ENCODE measurements around the gene DNAI1. TPM values are rescaled to one million over a fixed set of nuclear protein-coding genes. Genes with fewer than 3 reads are reported as not detected.

DNAI1 gene
- total and polyA plus RNA-seq, 2 of the 4 experiments (the other 2 are of a cell fraction) = not detected

DNA sequence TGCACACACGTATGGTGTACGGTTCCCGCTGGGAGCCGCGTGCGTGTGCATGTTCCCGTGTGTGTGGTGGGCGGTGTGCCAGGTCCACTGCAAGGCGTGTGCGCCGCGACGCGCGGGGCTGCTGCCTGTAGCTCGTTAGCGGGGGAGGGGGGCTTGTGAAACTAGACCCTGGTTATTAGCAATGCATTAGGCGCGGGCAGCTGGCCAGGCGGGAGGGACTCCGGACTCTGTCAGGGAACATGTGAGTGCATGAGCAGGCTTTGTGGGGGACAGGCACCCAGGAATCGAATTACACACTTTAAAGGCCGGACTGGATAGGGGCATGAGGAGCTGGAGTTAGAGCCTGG, 96.4 kb downstream of the DNAI1 start:
- in situ Hi-C loops (cut with MboI; ENCODE audit: low sequenced_read_pairs) = no loop called here
- 17% methylated on average over 17 of the region's 23 CpGs; no CpG with 5 or more reads in 1 of the 2 experiments for whole genome bisulfite sequencing, 2 experiments (ENCODE audit: extremely low coverage in 2 of 2, insufficient read length in 1 of 2)

More for the DNA sequence above, 96.4 kb downstream of the DNAI1 start:
- no peak overlapping the region for H2AK5ac ChIP-seq (ENCODE audit: low read depth, low read length)
- H3K9ac ChIP-seq (ENCODE audit: low read depth, low read length) = no peak overlapping the region
- no peak overlapping the region for H2BK5ac ChIP-seq (ENCODE audit: low read depth, low read length, poor library complexity, severe bottlenecking)
- H3K14ac ChIP-seq (replicated peaks; ENCODE audit: low read depth, low read length) = no peak overlapping the region
- DNase-seq (no peak), ATAC-seq (ENCODE audit: low read depth) (no peak)
- H4K91ac ChIP-seq (ENCODE audit: insufficient read depth, low read depth, low read length) = no peak overlapping the region
- H3K27ac ChIP-seq (ENCODE audit: insufficient read depth, low read length) = no peak overlapping the region
- no peak overlapping the region for H3K23ac ChIP-seq (ENCODE audit: low read depth, low read length)
- no peaks in the 10 kb centered on the region for H3K9me1 ChIP-seq (ENCODE audit: insufficient read depth, low read length)
- H2AFZ ChIP-seq (replicated peaks; ENCODE audit: low read length, poor library complexity) = no peak overlapping the region
- BruUV-seq (replicated peaks) = no TSS peak
- TF ChIP-seq, protein P1, sequence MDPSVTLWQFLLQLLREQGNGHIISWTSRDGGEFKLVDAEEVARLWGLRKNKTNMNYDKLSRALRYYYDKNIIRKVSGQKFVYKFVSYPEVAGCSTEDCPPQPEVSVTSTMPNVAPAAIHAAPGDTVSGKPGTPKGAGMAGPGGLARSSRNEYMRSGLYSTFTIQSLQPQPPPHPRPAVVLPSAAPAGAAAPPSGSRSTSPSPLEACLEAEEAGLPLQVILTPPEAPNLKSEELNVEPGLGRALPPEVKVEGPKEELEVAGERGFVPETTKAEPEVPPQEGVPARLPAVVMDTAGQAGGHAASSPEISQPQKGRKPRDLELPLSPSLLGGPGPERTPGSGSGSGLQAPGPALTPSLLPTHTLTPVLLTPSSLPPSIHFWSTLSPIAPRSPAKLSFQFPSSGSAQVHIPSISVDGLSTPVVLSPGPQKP (IDR thresholded peaks at IDR 0.05; ENCODE audit: borderline replicate concordance, low read depth, low read length) = no peak
- TF ChIP-seq NFE2L2 (IDR thresholded peaks at IDR 0.05; ENCODE audit: low read depth, low read length) = no peak
- TF ChIP-seq RCOR1 (IDR thresholded peaks at IDR 0.05; ENCODE audit: insufficient replicate concordance, low read length) = no peak
- TF ChIP-seq FOS (IDR thresholded peaks at IDR 0.05; ENCODE audit: low read depth, low read length) = no peak
- TF ChIP-seq MXI1 (IDR thresholded peaks at IDR 0.05; ENCODE audit: borderline replicate concordance, low read depth, low read length) = no peak
- TF ChIP-seq CEBPB (IDR thresholded peaks at IDR 0.05; ENCODE audit: low read depth, low read length) = no peak
- no peak for TF ChIP-seq RAD21 (IDR thresholded peaks at IDR 0.05; ENCODE audit: low read length)
- no peak for TF ChIP-seq RFX5 (IDR thresholded peaks at IDR 0.05; ENCODE audit: low read depth, low read length)
- no peak for TF ChIP-seq SMC3 (IDR thresholded peaks at IDR 0.05; ENCODE audit: low read depth, low read length)
- TF ChIP-seq, protein P2, sequence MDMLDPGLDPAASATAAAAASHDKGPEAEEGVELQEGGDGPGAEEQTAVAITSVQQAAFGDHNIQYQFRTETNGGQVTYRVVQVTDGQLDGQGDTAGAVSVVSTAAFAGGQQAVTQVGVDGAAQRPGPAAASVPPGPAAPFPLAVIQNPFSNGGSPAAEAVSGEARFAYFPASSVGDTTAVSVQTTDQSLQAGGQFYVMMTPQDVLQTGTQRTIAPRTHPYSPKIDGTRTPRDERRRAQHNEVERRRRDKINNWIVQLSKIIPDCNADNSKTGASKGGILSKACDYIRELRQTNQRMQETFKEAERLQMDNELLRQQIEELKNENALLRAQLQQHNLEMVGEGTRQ (IDR thresholded peaks at IDR 0.05; ENCODE audit: low read depth, low read length) = no peak
- TF ChIP-seq MAZ (IDR thresholded peaks at IDR 0.05; ENCODE audit: borderline replicate concordance, low read depth, low read length) = no peak
- TF ChIP-seq BHLHE40 (IDR thresholded peaks at IDR 0.05; ENCODE audit: low read depth, low read length) = no peak
- H3K4me2 ChIP-seq (ENCODE audit: low read depth, low read length) = no peak overlapping the region
- H3K36me3 ChIP-seq (ENCODE audit: control insufficient read depth, insufficient read depth, low read length) = no peaks in the 10 kb centered on the region
- H3K9me3 ChIP-seq (ENCODE audit: control insufficient read depth, insufficient read depth, low read length) = no peaks in the 10 kb centered on the region
- H2BK120ac ChIP-seq (ENCODE audit: low read depth, low read length) = no peak overlapping the region
- ChIA-PET CTCF (interaction anchor here (1.3 kb wide), 1 partner anchor 36 kb away, joined by 4 read pairs; no protein-coding TSS in a partner anchor), POLR2A (ENCODE audit: unreplicated experiment) (no interaction called here)
- no peaks in the 10 kb centered on the region for H3K79me1 ChIP-seq (ENCODE audit: low read depth in 1 of 2, low read length in 2 of 2)
- H3K18ac ChIP-seq (ENCODE audit: low read depth, low read length) = no peak overlapping the region
- no peak overlapping the region for H3K4ac ChIP-seq (ENCODE audit: low read depth, low read length)
- H4K5ac ChIP-seq (ENCODE audit: low read depth, low read length) = no peak overlapping the region
- no peak overlapping the region for H3K56ac ChIP-seq (ENCODE audit: extremely low read depth, insufficient read depth, low read length)
- H2BK20ac ChIP-seq (ENCODE audit: low read depth, low read length) = no peak overlapping the region
- H4K8ac ChIP-seq (ENCODE audit: low read depth in 2 of 2, low read length in 2 of 2) = no peak overlapping the region
- H2AK9ac ChIP-seq (replicated peaks; ENCODE audit: low read depth, low read length, poor library complexity) = no peak overlapping the region
- no peak overlapping the region for H3K4me3 ChIP-seq (ENCODE audit: insufficient read depth, low read depth, low read length)
- dilution Hi-C loops (cut with HindIII; ENCODE audit: low sequenced_read_pairs, unreplicated experiment) = no loop called here
- intact Hi-C loops (cut with micrococcal nuclease) = no loop called here
- H4K20me1 ChIP-seq (ENCODE audit: insufficient read depth, low read length) = no peaks in the 10 kb centered on the region
- H2BK15ac ChIP-seq (ENCODE audit: low read depth, low read length) = no peak overlapping the region
- peaks cover 3% of the 10 kb centered on the region; the same call in 1 of the 2 replicates for H3K4me1 ChIP-seq (ENCODE audit: control insufficient read depth, insufficient read depth, low read length)
- peaks cover 63% of the 10 kb centered on the region for H3K27me3 ChIP-seq (ENCODE audit: control insufficient read depth, insufficient read depth, low read length)

Data from IMR-90 (cell line).